Measurements from ENCODE around the gene RABL2A.
"Not testable (repeated sequence)": the region's sequence is repeated elsewhere in the genome, so short reads cannot be mapped to it uniquely, and the experiment has no call there.

Gene RABL2A

GRCh38 chr2:113626616-113627330 lies at the start of gene RABL2A:
TSS of gene RABL2A (plus strand) at chr2:113627266. CDS start at chr2:113628607, 1,341 bp downstream.
- DNase-seq (ENCODE audit: low spot score): peak; percentile 86

GRCh38 chr2:113578508-113578907 lies 48.6 kb upstream of the RABL2A start:
- DNase-seq (ENCODE audit: low spot score); in situ Hi-C loops (cut with MboI; ENCODE audit: low sequenced_read_pairs, unreplicated experiment): not testable (repeated sequence)

More at GRCh38 chr2:113626616-113627330, at the start of gene RABL2A:
- in situ Hi-C loops (cut with MboI; ENCODE audit: low sequenced_read_pairs, unreplicated experiment): not testable (repeated sequence)

- DNase-seq (ENCODE audit: low spot score); in situ Hi-C loops (cut with MboI; ENCODE audit: low sequenced_read_pairs, unreplicated experiment): not testable (repeated sequence)
Observed at GRCh38 chr2:113582473-113582872, 44.6 kb upstream of the RABL2A start.

GRCh38 chr2:113583521-113584225 lies 43.4 kb upstream of the RABL2A start:
- DNase-seq (ENCODE audit: low spot score): peak; percentile 83
- in situ Hi-C loops (cut with MboI; ENCODE audit: low sequenced_read_pairs, unreplicated experiment): not testable (repeated sequence)

- DNase-seq (ENCODE audit: low spot score); in situ Hi-C loops (cut with MboI; ENCODE audit: low sequenced_read_pairs, unreplicated experiment): not testable (repeated sequence)
Observed at GRCh38 chr2:113584311-113585092, 42.6 kb upstream of the RABL2A start.

- peak; percentile 31 for DNase-seq (ENCODE audit: low spot score)
- peak; percentile 36 for TF ChIP-seq CTCF (IDR thresholded peaks at IDR 0.05; ENCODE audit: borderline replicate concordance, control extremely low read depth, extremely low read depth, insufficient read depth, missing control alignments)
- in situ Hi-C loops (cut with MboI; ENCODE audit: low sequenced_read_pairs, unreplicated experiment): not testable (repeated sequence)
Observed at GRCh38 chr2:113587201-113587600, 39.9 kb upstream of the RABL2A start.

- DNase-seq (ENCODE audit: low spot score); in situ Hi-C loops (cut with MboI; ENCODE audit: low sequenced_read_pairs, unreplicated experiment): not testable (repeated sequence)
Observed at GRCh38 chr2:113589591-113589990, 37.5 kb upstream of the RABL2A start.

- in situ Hi-C loops (cut with MboI; ENCODE audit: low sequenced_read_pairs, unreplicated experiment); DNase-seq (ENCODE audit: low spot score): not testable (repeated sequence)
Observed at GRCh38 chr2:113591926-113592325, 35.1 kb upstream of the RABL2A start.

GRCh38 chr2:113593280-113593679 lies 33.8 kb upstream of the RABL2A start:
- in situ Hi-C loops (cut with MboI; ENCODE audit: low sequenced_read_pairs, unreplicated experiment); DNase-seq (ENCODE audit: low spot score): not testable (repeated sequence)

GRCh38 chr2:113595725-113596124 lies 31.3 kb upstream of the RABL2A start:
- DNase-seq (ENCODE audit: low spot score); in situ Hi-C loops (cut with MboI; ENCODE audit: low sequenced_read_pairs, unreplicated experiment): not testable (repeated sequence)

GRCh38 chr2:113597164-113597563 lies 29.9 kb upstream of the RABL2A start:
- DNase-seq (ENCODE audit: low spot score); in situ Hi-C loops (cut with MboI; ENCODE audit: low sequenced_read_pairs, unreplicated experiment): not testable (repeated sequence)

- peak; percentile 36 for TF ChIP-seq CTCF (IDR thresholded peaks at IDR 0.05; ENCODE audit: borderline replicate concordance, control extremely low read depth, extremely low read depth, insufficient read depth, missing control alignments)
- DNase-seq (ENCODE audit: low spot score); in situ Hi-C loops (cut with MboI; ENCODE audit: low sequenced_read_pairs, unreplicated experiment): not testable (repeated sequence)
Observed at GRCh38 chr2:113597572-113597971, 29.5 kb upstream of the RABL2A start.

GRCh38 chr2:113598180-113598579 lies 28.9 kb upstream of the RABL2A start:
- DNase-seq (ENCODE audit: low spot score); in situ Hi-C loops (cut with MboI; ENCODE audit: low sequenced_read_pairs, unreplicated experiment): not testable (repeated sequence)

GRCh38 chr2:113598738-113599137 lies 28.3 kb upstream of the RABL2A start:
- in situ Hi-C loops (cut with MboI; ENCODE audit: low sequenced_read_pairs, unreplicated experiment); DNase-seq (ENCODE audit: low spot score): not testable (repeated sequence)

- in situ Hi-C loops (cut with MboI; ENCODE audit: low sequenced_read_pairs, unreplicated experiment); DNase-seq (ENCODE audit: low spot score): not testable (repeated sequence)
Observed at GRCh38 chr2:113599208-113599607, 27.9 kb upstream of the RABL2A start.
